Small intestine (tissue), 7 donors: ENCODE measurements around the gene NFE2L1. TPM values are rescaled to one million over a fixed set of nuclear protein-coding genes. Genes with fewer than 3 reads are reported as not detected.
A peak's percentile ranks its signal among the peaks of the same experiment; 100 is the strongest.

ENCODE experiments used
- DNase-seq, 2 donors: peaks; one replicate each; pipeline versions ENCODE4 v3.0.0 to v3.0.0-alpha.2; 2013
- FAIRE-seq: peaks from 2 replicates; lab custom pipeline; 2012; peaks lifted over from hg19 to GRCh38; lab: Jason Lieb, UNC
- H3K27ac ChIP-seq, 3 donors: one replicate each; pipeline ENCODE4 v1.5.1; 2013; ENCODE audit warnings: low read length in 2 of 3, mild to moderate bottlenecking in 2 of 3, control low read depth in 1 of 3, inconsistent platforms in 1 of 3, low read depth in 1 of 3, moderate library complexity in 1 of 3
- H3K27me3 ChIP-seq, 3 donors: one replicate each; pipeline ENCODE4 v1.6.1; 2013; ENCODE audit warnings: low read length in 3 of 3, inconsistent platforms in 1 of 3; ENCODE audit not compliant: control insufficient read depth in 3 of 3, insufficient read depth in 3 of 3
- H3K36me3 ChIP-seq, 3 donors: one replicate each; pipeline ENCODE4 v1.6.1; 2013; ENCODE audit warnings: low read length in 3 of 3, inconsistent platforms in 1 of 3, low read depth in 1 of 3, mild to moderate bottlenecking in 1 of 3, moderate library complexity in 1 of 3; ENCODE audit not compliant: control insufficient read depth in 3 of 3, insufficient read depth in 2 of 3
- H3K4me1 ChIP-seq, 3 donors: one replicate each; pipeline ENCODE4 v1.6.1; 2013; ENCODE audit warnings: low read length in 2 of 3, inconsistent platforms in 1 of 3, low read depth in 1 of 3, mild to moderate bottlenecking in 1 of 3, moderate library complexity in 1 of 3; ENCODE audit not compliant: control insufficient read depth in 3 of 3, insufficient read depth in 2 of 3
- H3K4me3 ChIP-seq, 3 donors: one replicate each; pipeline ENCODE4 v1.5.1; 2013; ENCODE audit warnings: low read length in 3 of 3, control low read depth in 1 of 3, inconsistent platforms in 1 of 3, low read depth in 1 of 3, mild to moderate bottlenecking in 1 of 3, moderate library complexity in 1 of 3
- H3K9me3 ChIP-seq, 2 donors: one replicate each; pipeline ENCODE4 v1.6.1; 2013; ENCODE audit warnings: low read depth in 1 of 2, low read length in 1 of 2; ENCODE audit not compliant: control insufficient read depth in 2 of 2, insufficient read depth in 1 of 2
- WGBS, 3 donors: extraction: QIAGEN DNeasy Blood & Tissue Kit; methylation state at CpG; one replicate each; pipeline ENCODE4 v1.1.7; 2013; 5-methylcytosine and 5-hydroxymethylcytosine counted together
- polyA plus RNA-seq, 4 donors: library from polyadenylated mRNA; stranded (reverse) in 3 of 4; unstranded in 1 of 4; fragments of 200-250 nt in 3 of 4; fragments of 120-200 nt in 1 of 4; gene quantifications; one replicate each; pipeline versions ENCODE4 v1.2.1 to v1.2.3, GENCODE V29; 2013
- donor health status: healthy with polysubstance abuse.
- donor health status: control.
- donor health status: control.
- donor health status: Bipolar disorder and iron deficiency.
- donor health status: healthy.

Gene NFE2L1
- polyA plus RNA-seq, 4 donors = 52.1 to 110 (median 74.6) TPM

GRCh38 chr17:48004983-48005382, 43.2 kb upstream of the NFE2L1 start:
- Histone ChIP-seq H3K27ac (no peak overlapping the region), H3K4me1 (peaks cover 0 to 10% (median 0%) of the 10 kb centered on the region in 3 donors), H3K36me3 (no peaks in the 10 kb centered on the region), H3K27me3 (peaks cover 0 to 6% (median 2%) of the 10 kb centered on the region in 3 donors), H3K9me3 (no peaks in the 10 kb centered on the region), H3K4me3 (no peak overlapping the region)
- WGBS, 3 donors = 53 to 60% (median 53%) methylated on average over 3 of the region's 3 CpGs
- no peak for DNase-seq
- FAIRE-seq = no peak

GRCh38 chr17:48006936-48007709, 41.0 kb upstream of the NFE2L1 start:
- H3K4me3 ChIP-seq = no peak overlapping the region
- H3K27ac ChIP-seq = no peak overlapping the region
- WGBS, 3 donors = 77 to 85% (median 78%) methylated on average over 12 of the region's 12 CpGs
- DNase-seq (no peak), FAIRE-seq (no peak)
- peaks cover 0 to 17% (median 0%) of the 10 kb centered on the region in 3 donors for H3K4me1 ChIP-seq
- H3K9me3 ChIP-seq = no peaks in the 10 kb centered on the region
- no peaks in the 10 kb centered on the region for H3K36me3 ChIP-seq
- H3K27me3 ChIP-seq = peaks cover 0 to 18% (median 2%) of the 10 kb centered on the region in 3 donors

- no peak overlapping the region for H3K4me3 ChIP-seq
- no peak for FAIRE-seq
- no peak overlapping the region for H3K27ac ChIP-seq
- peaks cover 0 to 9% (median 0%) of the 10 kb centered on the region in 3 donors for H3K4me1 ChIP-seq
- peaks cover 0 to 38% (median 14%) of the 10 kb centered on the region in 3 donors for H3K27me3 ChIP-seq
- no peaks in the 10 kb centered on the region for H3K36me3 ChIP-seq
- 74 to 89% (median 79%) methylated on average over 3 of the region's 3 CpGs for WGBS, 3 donors
- DNase-seq = no peak
- no peaks in the 10 kb centered on the region for H3K9me3 ChIP-seq
Observed at GRCh38 chr17:48010193-48010592, 38.0 kb upstream of the NFE2L1 start.

- FAIRE-seq (no peak), DNase-seq (peak; percentile 44 to 47)
- 4 to 7% (median 6%) methylated on average over 23 of the region's 23 CpGs for WGBS, 3 donors
- Histone ChIP-seq H3K4me3 (peak overlapping the region in 2 of 3 donors; percentile 15 to 27), H3K27ac (peak overlapping the region in 1 of 3 donors; percentile 17), H3K4me1 (peaks cover 0 to 9% (median 0%) of the 10 kb centered on the region in 3 donors), H3K36me3 (no peaks in the 10 kb centered on the region), H3K9me3 (no peaks in the 10 kb centered on the region), H3K27me3 (peaks cover 0 to 38% (median 14%) of the 10 kb centered on the region in 3 donors)
Observed at GRCh38 chr17:48011405-48012150, 36.6 kb upstream of the NFE2L1 start.

GRCh38 chr17:48012151-48012520, 36.0 kb upstream of the NFE2L1 start:
- H3K27ac ChIP-seq = peak overlapping the region in 1 of 3 donors; percentile 17
- H3K9me3 ChIP-seq = no peaks in the 10 kb centered on the region
- H3K4me3 ChIP-seq = peak overlapping the region in 2 of 3 donors; percentile 15 to 18
- peaks cover 0 to 9% (median 0%) of the 10 kb centered on the region in 3 donors for H3K4me1 ChIP-seq
- 0 to 1% (median 0%) methylated on average over 29 to 34 of the region's 34 CpGs for WGBS, 3 donors
- no peak for FAIRE-seq
- peak; percentile 18 to 69 for DNase-seq
- H3K36me3 ChIP-seq = no peaks in the 10 kb centered on the region
- peaks cover 0 to 38% (median 14%) of the 10 kb centered on the region in 3 donors for H3K27me3 ChIP-seq

- Histone ChIP-seq H3K9me3 (no peaks in the 10 kb centered on the region), H3K36me3 (no peaks in the 10 kb centered on the region), H3K27ac (no peak overlapping the region), H3K4me1 (peaks cover 0 to 9% (median 0%) of the 10 kb centered on the region in 3 donors), H3K27me3 (peaks cover 0 to 38% (median 14%) of the 10 kb centered on the region in 3 donors), H3K4me3 (no peak overlapping the region)
- FAIRE-seq (no peak), DNase-seq (no peak)
- 21 to 40% (median 23%) methylated on average over 3 to 5 of the region's 5 CpGs for WGBS, 3 donors
Observed at GRCh38 chr17:48012654-48013053, 35.5 kb upstream of the NFE2L1 start.

GRCh38 chr17:48013876-48014594, 34.1 kb upstream of the NFE2L1 start:
- WGBS, 3 donors = 77 to 83% (median 80%) methylated on average over 5 to 6 of the region's 6 CpGs
- Histone ChIP-seq H3K27me3 (peaks cover 0 to 42% (median 14%) of the 10 kb centered on the region in 3 donors), H3K36me3 (no peaks in the 10 kb centered on the region), H3K4me3 (no peak overlapping the region), H3K27ac (no peak overlapping the region), H3K9me3 (no peaks in the 10 kb centered on the region), H3K4me1 (peaks cover 0 to 9% (median 0%) of the 10 kb centered on the region in 3 donors)
- FAIRE-seq (no peak), DNase-seq (no peak)

- FAIRE-seq (no peak), DNase-seq (no peak)
- 59 to 68% (median 61%) methylated on average over 8 of the region's 8 CpGs for WGBS, 3 donors
- Histone ChIP-seq H3K4me3 (no peak overlapping the region), H3K27me3 (peaks cover 0 to 47% (median 14%) of the 10 kb centered on the region in 3 donors), H3K27ac (no peak overlapping the region), H3K4me1 (peaks cover 0 to 9% (median 0%) of the 10 kb centered on the region in 3 donors), H3K36me3 (no peaks in the 10 kb centered on the region), H3K9me3 (no peaks in the 10 kb centered on the region)
Observed at GRCh38 chr17:48014595-48015111, 33.5 kb upstream of the NFE2L1 start.
